PC-3 (cell line): ENCODE measurements around the gene SINHCAF. TPM values are rescaled to one million over a fixed set of nuclear protein-coding genes. Genes with fewer than 3 reads are reported as not detected.

Experiments used
- ATAC-seq: fragments of 200-7000 bp; cut with Tn5 transposase; 2 replicates; pipeline ENCODE4 v1.9.1; 2020; ENCODE audit warnings: mild to moderate bottlenecking, moderate library complexity
- BruUV-seq: library from RNA; stranded (reverse); fragments of 400-500 nt; replicated peaks from 2 replicates; lab custom pipeline; 2021; lab: Mats Ljungman, UMichigan
- CTCF ChIA-PET: fragments of 300-600 bp; sonication (Branson Sonifier 250); formaldehyde crosslinking; loops from one replicate; lab custom pipeline; 2022; ENCODE audit warnings: antibody characterized with exemption; lab: Charles Lee
- POLR2A ChIA-PET: fragments of 300-600 bp; sonication (Branson Sonifier 250); formaldehyde crosslinking; loops from one replicate; lab custom pipeline; 2022; ENCODE audit warnings: antibody characterized with exemption; ENCODE audit not compliant: unreplicated experiment; lab: Charles Lee
- DNase-seq: peaks from one replicate; pipeline ENCODE4 v3.0.0-alpha.2; 2015
- H2AFZ ChIP-seq: fragments of 300-600 bp; sonication (generic); 2 replicates; pipeline ENCODE4 v1.6.0; 2016; ENCODE audit warnings: antibody characterized with exemption, low read length
- H3F3A ChIP-seq: fragments of 300-600 bp; sonication (generic); one replicate; pipeline ENCODE4 v1.6.0; 2017; ENCODE audit warnings: antibody characterized with exemption, low read length, control low read depth, mild to moderate bottlenecking; ENCODE audit not compliant: unreplicated experiment
- H3K27ac ChIP-seq: fragments of 300-600 bp; sonication (generic); 2 replicates; pipeline ENCODE4 v1.5.1; 2016; ENCODE audit warnings: mild to moderate bottlenecking, low read length
- H3K27me3 ChIP-seq: fragments of 300-600 bp; sonication (generic); 2 replicates; pipeline ENCODE4 v1.6.1; 2016; ENCODE audit warnings: low read length, mixed read lengths
- H3K36me3 ChIP-seq: fragments of 300-600 bp; sonication (generic); 2 replicates; pipeline ENCODE4 v1.6.1; 2016; ENCODE audit warnings: low read depth, mixed run types, low read length, mixed read lengths
- H3K4me1 ChIP-seq: fragments of 300-600 bp; sonication (generic); 2 replicates; pipeline ENCODE4 v1.5.1; 2016; ENCODE audit warnings: low read length; ENCODE audit not compliant: insufficient read depth
- H3K4me2 ChIP-seq: fragments of 300-600 bp; sonication (generic); 2 replicates; pipeline ENCODE4 v1.6.0; 2016; ENCODE audit warnings: low read length
- H3K4me3 ChIP-seq: fragments of 300-600 bp; sonication (generic); 2 replicates; pipeline ENCODE4 v1.5.1; 2016; ENCODE audit warnings: mild to moderate bottlenecking, low read length, mixed read lengths
- H3K79me2 ChIP-seq: fragments of 300-600 bp; sonication (generic); 2 replicates; pipeline ENCODE4 v1.6.1; 2017; ENCODE audit warnings: low read length, mixed read lengths
- H3K9ac ChIP-seq: fragments of 300-600 bp; sonication (generic); 2 replicates; pipeline ENCODE4 v1.6.0; 2016; ENCODE audit warnings: mild to moderate bottlenecking, low read length
- H3K9me2 ChIP-seq: fragments of 300-600 bp; sonication (generic); replicated peaks from 2 replicates; pipeline ENCODE4 v1.6.1; 2016; ENCODE audit warnings: mixed run types, low read length, mixed read lengths
- H3K9me3 ChIP-seq: fragments of 300-600 bp; sonication (generic); 2 replicates; pipeline ENCODE4 v1.6.1; 2016; ENCODE audit warnings: low read length, mixed read lengths
- H4K20me1 ChIP-seq: fragments of 300-600 bp; sonication (generic); 2 replicates; pipeline ENCODE4 v1.6.1; 2016; ENCODE audit warnings: low read length, mixed read lengths
- EZH2 ChIP-seq: fragments of 300-600 bp; sonication (generic); IDR thresholded peaks from one replicate; pipeline ENCODE4 v1.6.1; 2017; ENCODE audit warnings: antibody characterized with exemption, mild to moderate bottlenecking, low read length; ENCODE audit not compliant: unreplicated experiment
- EZH2phosphoT487 ChIP-seq: fragments of 300-600 bp; sonication (generic); IDR thresholded peaks from 2 replicates; pipeline ENCODE4 v1.6.1; 2018; ENCODE audit warnings: mild to moderate bottlenecking, antibody characterized with exemption, low read length, borderline replicate concordance
- intact Hi-C: fragments of 100-400 bp; cut with micrococcal nuclease; formaldehyde crosslinking; loops from 2 replicates; pipeline ENCODE4 v1.9.0; 2023
- total RNA-seq: library from RNA; depleted of rRNA; stranded (reverse); fragments of >200 nt; gene quantifications from 2 replicates; pipeline ENCODE4 v1.2.3, GENCODE V29; 2014
- TF ChIP-seq, protein P1 (sequence below): fragments of 300-600 bp; sonication (generic); conservative IDR thresholded peaks from 2 replicates; pipeline ENCODE4 v1.5.1; 2017; ENCODE audit warnings: antibody characterized with exemption, low read depth, mild to moderate bottlenecking, low read length

The SINHCAF gene
- total RNA-seq, 1 experiment from 2014 or later = 32.0 TPM

DNA sequence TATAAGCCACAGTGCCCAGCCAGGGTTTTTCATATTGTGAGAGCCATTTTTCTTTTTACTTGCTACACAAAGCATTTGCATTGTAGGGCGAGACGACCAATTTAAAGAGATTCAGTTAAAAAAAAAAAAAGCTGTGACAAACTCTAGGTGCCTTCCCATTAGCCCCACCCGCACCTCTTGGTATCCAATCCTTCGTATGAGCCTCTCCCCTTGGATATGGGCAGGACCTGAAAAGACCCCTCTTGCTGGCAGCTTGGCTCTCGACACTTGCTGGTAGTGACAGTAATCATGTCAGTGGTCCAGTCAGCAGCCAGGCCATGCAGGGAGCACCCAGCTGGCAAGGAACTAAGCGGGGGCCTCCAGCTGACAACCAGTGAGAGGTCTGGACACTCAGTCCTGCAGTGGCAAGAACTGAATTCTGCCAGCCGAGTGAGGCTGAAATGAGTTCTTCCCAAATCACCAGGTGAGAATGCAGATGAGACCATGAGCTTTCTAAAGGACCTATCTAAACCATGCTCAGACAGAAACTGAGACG lies 46.5 kb downstream of the SINHCAF start:
- no peak for TF ChIP-seq EZH2
- TF ChIP-seq EZH2phosphoT487 = no peak
- TF ChIP-seq, protein P1, sequence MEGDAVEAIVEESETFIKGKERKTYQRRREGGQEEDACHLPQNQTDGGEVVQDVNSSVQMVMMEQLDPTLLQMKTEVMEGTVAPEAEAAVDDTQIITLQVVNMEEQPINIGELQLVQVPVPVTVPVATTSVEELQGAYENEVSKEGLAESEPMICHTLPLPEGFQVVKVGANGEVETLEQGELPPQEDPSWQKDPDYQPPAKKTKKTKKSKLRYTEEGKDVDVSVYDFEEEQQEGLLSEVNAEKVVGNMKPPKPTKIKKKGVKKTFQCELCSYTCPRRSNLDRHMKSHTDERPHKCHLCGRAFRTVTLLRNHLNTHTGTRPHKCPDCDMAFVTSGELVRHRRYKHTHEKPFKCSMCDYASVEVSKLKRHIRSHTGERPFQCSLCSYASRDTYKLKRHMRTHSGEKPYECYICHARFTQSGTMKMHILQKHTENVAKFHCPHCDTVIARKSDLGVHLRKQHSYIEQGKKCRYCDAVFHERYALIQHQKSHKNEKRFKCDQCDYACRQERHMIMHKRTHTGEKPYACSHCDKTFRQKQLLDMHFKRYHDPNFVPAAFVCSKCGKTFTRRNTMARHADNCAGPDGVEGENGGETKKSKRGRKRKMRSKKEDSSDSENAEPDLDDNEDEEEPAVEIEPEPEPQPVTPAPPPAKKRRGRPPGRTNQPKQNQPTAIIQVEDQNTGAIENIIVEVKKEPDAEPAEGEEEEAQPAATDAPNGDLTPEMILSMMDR = no peak
- ATAC-seq (no peak), DNase-seq (no peak)
- Histone ChIP-seq H2AFZ (no peak overlapping the region), H3K4me1 (no peaks in the 10 kb centered on the region), H3K27ac (no peak overlapping the region), H3K4me2 (no peak overlapping the region), H3K79me2 (no peaks in the 10 kb centered on the region), H3K27me3 (no peaks in the 10 kb centered on the region), H3K9ac (no peak overlapping the region), H3K4me3 (no peak overlapping the region), H3K9me2 (no peaks in the 10 kb centered on the region), H4K20me1 (no peaks in the 10 kb centered on the region), H3K9me3 (no peaks in the 10 kb centered on the region), H3F3A (no peaks in the 10 kb centered on the region), H3K36me3 (peaks cover 10% of the 10 kb centered on the region; the same call in 1 of the 2 replicates)
- BruUV-seq = no TSS peak
- intact Hi-C loops = no loop called here
- CTCF ChIA-PET = no interaction called here
- POLR2A ChIA-PET = no interaction called here

DNA sequence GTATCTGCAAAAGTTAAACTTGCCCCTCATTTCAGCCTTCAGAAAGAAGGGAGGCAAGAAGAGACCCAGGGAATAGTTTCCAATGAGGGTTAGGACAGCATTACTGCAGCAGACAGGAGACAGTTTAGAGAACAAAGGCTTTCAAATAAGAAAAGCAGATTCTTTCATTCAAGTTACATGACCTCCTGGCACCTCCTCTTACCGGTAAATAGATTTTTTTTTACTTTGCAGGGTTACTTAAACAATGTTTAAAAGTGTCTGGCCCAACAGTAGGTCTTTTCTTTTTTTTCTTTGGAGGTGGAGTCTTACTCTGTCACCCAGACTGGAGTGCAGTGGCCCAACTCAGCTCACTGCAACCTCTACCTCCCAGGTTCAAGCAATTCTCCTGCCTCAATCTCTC lies 47.1 kb downstream of the SINHCAF start:
- POLR2A ChIA-PET = no interaction called here
- ATAC-seq = no peak

DNA sequence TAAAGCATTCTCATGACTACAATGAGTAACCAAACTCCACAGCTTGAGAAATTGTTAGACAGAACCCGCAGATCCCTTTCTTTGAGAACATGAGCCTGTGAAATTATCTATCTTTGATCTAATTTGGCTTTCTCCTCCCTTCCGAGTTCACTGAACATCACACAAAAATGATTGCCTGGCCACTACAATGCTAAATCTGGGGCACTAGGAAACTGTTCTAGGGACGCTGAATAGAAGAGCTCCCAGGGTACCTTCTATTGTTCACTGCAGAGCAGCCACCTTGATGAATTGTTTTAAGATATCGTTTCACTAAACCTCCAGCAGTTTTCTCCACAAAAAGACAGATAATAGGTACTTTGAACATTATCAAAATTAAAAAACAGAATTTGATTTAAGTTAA lies 47.5 kb downstream of the SINHCAF start:
- Histone ChIP-seq H3F3A (no peaks in the 10 kb centered on the region), H3K9me2 (no peaks in the 10 kb centered on the region), H3K9ac (no peak overlapping the region), H3K4me3 (no peak overlapping the region), H3K9me3 (no peaks in the 10 kb centered on the region), H3K27me3 (no peaks in the 10 kb centered on the region), H3K4me1 (no peaks in the 10 kb centered on the region), H4K20me1 (no peaks in the 10 kb centered on the region), H3K27ac (no peak overlapping the region), H2AFZ (no peak overlapping the region), H3K4me2 (no peak overlapping the region), H3K36me3 (peaks cover 4% of the 10 kb centered on the region; the same call in 1 of the 2 replicates), H3K79me2 (no peaks in the 10 kb centered on the region)
- ChIA-PET POLR2A (no interaction called here), CTCF (no interaction called here)
- ATAC-seq = no peak
- intact Hi-C loops = no loop called here
- BruUV-seq = no TSS peak
- DNase-seq = no peak
- no peak for TF ChIP-seq EZH2
- no peak for TF ChIP-seq EZH2phosphoT487
- TF ChIP-seq, protein P1 = no peak

More for the DNA sequence above, 47.1 kb downstream of the SINHCAF start:
- Histone ChIP-seq H3K36me3 (peaks cover 4% of the 10 kb centered on the region; the same call in 1 of the 2 replicates), H3K27ac (no peak overlapping the region), H2AFZ (no peak overlapping the region), H3K9me3 (no peaks in the 10 kb centered on the region), H3K27me3 (no peaks in the 10 kb centered on the region), H3K9ac (no peak overlapping the region), H3K4me3 (no peak overlapping the region), H3K9me2 (no peaks in the 10 kb centered on the region), H4K20me1 (no peaks in the 10 kb centered on the region), H3K4me1 (no peaks in the 10 kb centered on the region), H3F3A (no peaks in the 10 kb centered on the region), H3K79me2 (no peaks in the 10 kb centered on the region), H3K4me2 (no peak overlapping the region)
- no TSS peak for BruUV-seq
- no peak for TF ChIP-seq EZH2phosphoT487
- no peak for TF ChIP-seq EZH2
- TF ChIP-seq, protein P1 = no peak
- intact Hi-C loops = no loop called here
- CTCF ChIA-PET = no interaction called here
- DNase-seq = no peak
